Activated naive CD4-positive, alpha-beta T cell treated with anti-CD3 and anti-CD28 coated beads, Interleukin-2, amount 10 ng/mL, durations not matched to agents 5 hours and 36 hours (primary cell): ENCODE data around the gene SPTBN4. TPM values are rescaled to one million over a fixed set of nuclear protein-coding genes. Genes with fewer than 3 reads are reported as not detected.

ENCODE experiments used
- total RNA-seq, 2 experiments: library from RNA; stranded (reverse); gene quantifications; one replicate each; pipeline ENCODE4 v1.2.3, GENCODE V29; 2021

Gene SPTBN4
- total RNA-seq: under 1 TPM; 0.10 to 0.40 TPM

DNA sequence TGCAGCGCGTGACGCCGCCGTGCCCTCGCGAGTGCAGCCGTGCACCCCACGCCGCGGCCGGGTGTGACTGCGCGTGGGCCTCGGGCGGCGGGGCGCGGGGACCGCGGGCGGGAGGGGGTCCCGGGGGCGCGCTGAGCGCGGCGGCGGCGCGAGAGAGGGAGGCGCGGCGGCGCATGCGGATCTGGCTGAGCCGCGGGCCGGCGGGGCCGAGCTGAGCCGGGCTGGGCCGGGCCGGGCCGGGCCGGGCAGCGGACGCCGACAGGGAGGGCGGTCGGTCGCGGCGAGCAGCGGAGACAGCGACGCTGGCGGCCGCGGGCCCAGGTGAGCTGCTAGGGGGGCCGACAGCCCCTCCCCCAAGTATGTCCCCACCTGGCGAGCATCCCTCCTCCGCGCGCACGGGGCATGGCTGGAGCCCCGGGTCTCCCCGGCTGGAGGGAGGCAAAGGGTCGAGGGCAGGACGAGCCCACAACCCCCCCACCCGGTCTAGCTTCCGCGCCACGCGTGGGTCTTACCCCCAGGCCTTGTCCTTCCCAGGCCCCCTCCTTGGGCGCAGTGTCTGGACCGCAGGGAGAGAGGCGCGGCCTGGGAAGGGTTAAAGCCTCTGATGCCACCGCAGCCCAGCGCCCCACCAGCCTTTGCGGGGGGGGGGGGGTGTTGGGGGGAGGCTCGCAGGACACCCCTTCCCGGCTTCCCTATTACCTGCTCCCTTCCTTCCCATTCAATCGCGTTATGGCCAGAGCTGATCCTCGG is at the start of gene SPTBN4:
Gene SPTBN4 (plus strand): TSS at position 17 of the 750 bp plus-strand sequence. CDS start 5,621 bp downstream, outside the sequence.

GRCh38 chr19:40425450-40426287 is 41.1 kb upstream of the SPTBN4 start, which contains the start of gene SERTAD1:
SERTAD1 (minus strand) TSS chr19:40425992; CDS start chr19:40423546, 2,446 bp downstream.

DNA sequence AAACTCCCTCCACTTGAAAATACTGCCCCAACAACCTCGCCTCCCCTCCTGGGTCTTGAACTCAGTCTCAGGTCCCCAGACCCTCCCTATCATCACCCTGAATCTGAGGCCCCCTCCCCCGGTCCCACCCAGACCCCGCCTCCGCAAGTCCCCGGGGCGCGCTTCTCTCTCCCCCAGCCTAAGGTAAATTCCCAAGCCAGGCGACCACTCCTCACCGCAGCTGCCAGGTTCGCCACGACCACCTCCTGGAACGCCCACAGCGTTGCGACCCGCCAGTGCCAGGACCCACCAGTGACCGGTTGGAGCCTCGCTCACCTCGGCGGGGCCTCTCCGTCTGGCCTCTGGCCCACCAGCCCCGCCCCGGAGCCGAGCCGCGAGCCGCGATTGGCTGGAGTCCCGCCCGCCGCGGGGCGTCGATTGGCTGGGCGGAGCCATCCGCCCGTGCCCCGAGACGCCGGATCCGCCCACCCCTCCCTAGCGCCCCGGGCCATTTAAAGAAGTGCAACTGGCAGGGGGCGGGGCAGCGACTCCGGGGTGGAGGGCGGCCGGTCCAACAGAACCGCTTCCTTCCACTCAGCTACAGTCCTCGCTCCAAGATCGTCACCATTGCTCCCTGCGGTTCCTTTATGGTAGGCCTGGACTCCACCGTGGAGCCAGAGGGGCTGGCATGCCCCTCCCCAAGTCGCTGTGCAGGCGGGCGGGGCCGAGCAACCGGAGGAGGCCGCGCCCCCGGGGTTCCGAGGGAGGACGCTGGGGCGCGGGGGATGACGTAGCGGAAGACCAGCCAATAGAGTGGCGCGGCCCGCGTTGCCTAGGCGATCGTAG is 22.6 kb upstream of the SPTBN4 start, which contains the start of gene SERTAD3:
Gene SERTAD3 (minus strand): TSS at position 336 of the 825 bp plus-strand sequence. CDS start 2,255 bp downstream, outside the sequence.

DNA sequence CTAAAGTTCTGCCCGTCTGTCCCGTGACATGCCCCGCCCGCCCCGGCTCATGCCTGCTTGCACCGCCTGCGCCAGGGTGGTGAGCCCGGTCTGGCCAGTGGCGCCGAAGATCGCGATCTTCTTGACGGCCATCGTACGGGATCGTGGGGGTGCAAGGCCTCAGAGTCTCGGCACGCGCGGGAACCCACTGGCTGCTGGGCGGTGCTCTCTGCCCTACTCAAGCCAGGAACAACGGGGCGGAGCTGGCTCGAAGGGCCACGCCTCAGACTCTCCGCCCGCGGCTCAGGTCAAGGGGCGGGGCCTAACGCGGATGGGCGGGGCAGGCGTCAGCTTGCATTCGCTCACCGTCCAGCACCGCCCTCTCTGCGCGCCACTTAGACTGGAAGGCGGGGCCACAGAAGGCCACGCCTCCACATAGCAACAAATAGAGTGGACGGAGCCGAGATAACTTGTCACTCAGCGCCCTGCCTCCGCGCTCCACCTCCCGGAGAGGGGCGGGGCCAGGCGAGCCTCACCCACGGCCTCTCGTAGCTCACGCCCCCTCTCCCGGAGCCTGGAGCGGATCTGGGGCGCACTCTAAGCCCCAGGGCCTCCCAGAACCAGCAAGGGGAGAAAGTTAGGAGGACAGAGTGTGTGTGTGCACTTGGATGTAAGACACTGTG is 1.1 kb upstream of the SPTBN4 start, which contains the start of gene BLVRB:
Gene BLVRB (minus strand): TSS at position 189 of the 662 bp plus-strand sequence. CDS start 57 bp downstream, at position 132.

DNA sequence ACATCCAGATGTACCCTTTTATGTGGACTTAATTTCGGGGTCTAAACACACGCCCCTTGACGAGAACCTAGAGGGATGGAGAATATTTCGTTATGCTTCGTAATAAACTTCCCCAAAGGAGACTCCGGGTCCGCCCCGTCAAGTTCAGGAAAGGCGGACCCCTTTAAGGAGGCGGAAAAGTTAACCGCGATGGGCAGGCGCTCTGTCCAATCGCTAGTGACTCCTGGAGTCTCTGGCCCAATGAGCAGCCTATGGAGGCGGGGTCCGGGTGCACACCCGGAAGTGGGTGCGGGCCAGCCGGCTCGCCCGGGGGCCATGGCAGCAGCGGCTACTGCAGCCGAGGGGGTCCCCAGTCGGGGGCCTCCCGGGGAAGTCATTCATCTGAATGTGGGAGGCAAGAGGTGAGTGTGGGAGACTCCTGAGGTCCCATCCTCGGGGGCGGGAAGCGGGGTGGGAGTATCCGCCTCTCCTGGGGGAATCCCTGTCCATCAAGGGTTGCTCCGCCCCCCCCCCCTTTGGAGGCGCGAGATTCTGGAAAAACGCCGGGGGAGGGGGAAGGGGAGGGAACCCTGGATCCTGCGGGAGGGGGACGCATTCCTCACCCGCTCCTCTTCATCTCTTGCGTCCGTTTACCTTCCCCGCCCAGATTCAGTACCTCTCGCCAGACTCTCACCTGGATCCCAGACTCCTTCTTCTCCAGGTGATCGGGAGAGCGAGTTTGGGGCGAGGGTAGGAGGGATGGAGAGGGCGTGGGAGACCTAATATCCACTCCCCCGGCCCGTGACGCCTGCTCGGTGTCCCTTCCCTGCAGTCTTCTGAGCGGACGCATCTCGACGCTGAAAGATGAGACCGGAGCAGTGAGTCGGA is 110.0 kb downstream of the SPTBN4 start, which contains the start of gene SHKBP1:
Gene SHKBP1 (plus strand): TSS at position 289 of the 867 bp plus-strand sequence. CDS start 27 bp downstream, at position 316.

GRCh38 chr19:40601134-40601974 is 134.6 kb downstream of the SPTBN4 start, which contains the start of gene LTBP4:
LTBP4 (plus strand) TSS chr19:40601369; CDS start chr19:40601388, 19 bp downstream.

Other genes starting within 250 kb of the SPTBN4 start
- gene TTC9B, start 248.6 kb upstream of the SPTBN4 start, total RNA-seq: not detected
- under 1 TPM in 1 of 2 experiments, not detected in 1; 0.19 TPM for gene CCNP, start 240.3 kb upstream of the SPTBN4 start, total RNA-seq
- 100 to 1,000 TPM; 139 to 151 TPM for gene AKT2, start 181.7 kb upstream of the SPTBN4 start, total RNA-seq
- 10 to 100 TPM; 17.9 to 18.0 TPM for gene C19orf47, start 118.6 kb upstream of the SPTBN4 start, total RNA-seq
- gene PLD3, start 118.3 kb upstream of the SPTBN4 start, total RNA-seq: 10 to 100 TPM; 79.6 to 85.5 TPM
- gene HIPK4, start 76.8 kb upstream of the SPTBN4 start, total RNA-seq: not detected
- 1 to 10 TPM; 1.3 to 1.4 TPM for gene PRX, start 53.6 kb upstream of the SPTBN4 start, total RNA-seq
- 1 to 10 TPM; 8.7 to 9.0 TPM for gene SERTAD1, start 41.0 kb upstream of the SPTBN4 start, total RNA-seq
- 10 to 100 TPM; 12.0 to 13.9 TPM for gene SERTAD3, start 22.7 kb upstream of the SPTBN4 start, total RNA-seq
- 10 to 100 TPM; 14.6 to 17.7 TPM for gene BLVRB, start 1.3 kb upstream of the SPTBN4 start, total RNA-seq
- gene SHKBP1, start 109.9 kb downstream of the SPTBN4 start, total RNA-seq: 100 to 1,000 TPM; 110 to 119 TPM
- gene LTBP4, start 134.4 kb downstream of the SPTBN4 start, total RNA-seq: 10 to 100 TPM; 81.3 to 92.4 TPM
- 1 to 10 TPM; 5.3 to 6.7 TPM for gene NUMBL, start 223.7 kb downstream of the SPTBN4 start, total RNA-seq
- gene COQ8B, start 249.9 kb downstream of the SPTBN4 start, total RNA-seq: 10 to 100 TPM; 28.1 to 30.5 TPM